ENCODE results near the gene KLHL35. TPM values are rescaled to one million over a fixed set of nuclear protein-coding genes. Genes with fewer than 3 reads are reported as not detected.

Gene KLHL35
- total RNA-seq, 6 donors from 2014 or later = 3.5 to 7.3 (median 4.3) TPM

GRCh38 chr11:75373201-75373600 is 59.8 kb downstream of the KLHL35 start:
- Histone ChIP-seq H3K4me1 (peaks cover 23 to 50% (median 32%) of the 10 kb centered on the region in 4 donors), H3K4me3 (no peak overlapping the region), H3K36me3 (no peaks in the 10 kb centered on the region), H3K27ac (peak overlapping the region; percentile 65 to 83 (median 76)), H3K27me3 (no peaks in the 10 kb centered on the region), H3K9me3 (no peaks in the 10 kb centered on the region)
- ATAC-seq (ENCODE audit: low FRiP score in 2 of 2) = no peak
- TF ChIP-seq EP300 (IDR thresholded peaks at IDR 0.05) = no peak
- TF ChIP-seq POLR2AphosphoS5 (IDR thresholded peaks at IDR 0.05) = no peak
- TF ChIP-seq POLR2A (IDR thresholded peaks at IDR 0.05) = no peak
- TF ChIP-seq CTCF (IDR thresholded peaks at IDR 0.05) = no peak
- DNase-seq = no peak
- WGBS, 2 donors = 79 to 86% methylated on average over 8 of the region's 8 CpGs

Small RNAs within 50 kb of the gene (small RNA-seq; reads per million reads assigned to genes)
- gene SNORD15A (0 reads per million in 4 donors), gene SNORD15B (55.5 to 88.8 (median 73.1) reads per million in 4 donors)

Other genes starting within 250 kb of the KLHL35 start
- gene TPBGL, start 192.4 kb downstream of the KLHL35 start, total RNA-seq = under 1 TPM in 4 of 6 donors, not detected in 2; 0.22 to 0.94 (median 0.70) TPM
- gene ARRB1, start 81.5 kb downstream of the KLHL35 start, total RNA-seq = 100 to 1,000 TPM; 119 to 235 (median 170) TPM
- 1,000 to 10,000 TPM in 4 of 6 donors, 100 to 1,000 TPM in 2; 474 to 2,141 (median 1,268) TPM for gene RPS3, start 33.7 kb downstream of the KLHL35 start, total RNA-seq
- gene GDPD5, start 92.7 kb upstream of the KLHL35 start, total RNA-seq = 10 to 100 TPM in 4 of 6 donors, 1 to 10 TPM in 2; 5.7 to 34.6 (median 14.0) TPM
- gene SERPINH1, start 129.1 kb upstream of the KLHL35 start, total RNA-seq = 100 to 1,000 TPM in 5 of 6 donors, 10 to 100 TPM in 1; 95.9 to 266 (median 145) TPM
- gene MAP6, start 235.8 kb upstream of the KLHL35 start, total RNA-seq = 10 to 100 TPM in 2 of 6 donors, 1 to 10 TPM in 4; 3.5 to 17.6 (median 8.9) TPM